Measurements from ENCODE around the gene NHLH2.

NHLH2 gene

DNA sequence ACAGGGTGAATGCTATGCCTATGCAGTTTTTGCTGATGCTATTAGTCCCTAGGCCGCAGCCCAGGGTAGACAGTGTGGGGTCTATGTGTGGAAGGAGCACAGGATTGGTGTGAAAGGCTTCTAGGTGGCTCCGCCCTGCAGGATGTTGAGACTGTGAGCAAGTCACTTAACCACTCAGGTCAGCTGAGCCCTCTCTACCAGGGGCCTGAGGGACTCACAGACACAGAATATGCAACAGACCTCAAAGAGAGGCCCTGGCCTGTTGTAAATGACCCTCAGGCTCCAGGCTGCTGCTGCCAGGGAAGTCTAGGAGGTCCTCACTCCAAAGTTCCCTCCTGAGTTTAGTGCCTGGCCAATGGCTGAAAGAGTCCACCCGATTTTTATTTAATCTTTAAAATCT, 11.0 kb downstream of the NHLH2 start:
- H3K27me3 ChIP-seq = peaks cover 0 to 13% of the 10 kb centered on the region in 2 donors
- intact Hi-C loops (cut with DNase I; ENCODE audit: low total_unique reads) = no loop called here
- TF ChIP-seq CTCF (IDR thresholded peaks at IDR 0.05) = no peak
- no peaks in the 10 kb centered on the region for H3K9me3 ChIP-seq
- H3K4me3 ChIP-seq = no peak overlapping the region
- no peaks in the 10 kb centered on the region for H3K36me3 ChIP-seq
- no peak for DNase-seq
- H3K27ac ChIP-seq = no peak overlapping the region
- peaks cover 0 to 17% (median 10%) of the 10 kb centered on the region in 4 donors for H3K4me1 ChIP-seq

GRCh38 chr1:115829023-115829674, 11.8 kb downstream of the NHLH2 start:
- no peak for DNase-seq
- intact Hi-C loops (cut with DNase I; ENCODE audit: low total_unique reads) = no loop called here
- no peak for TF ChIP-seq CTCF (IDR thresholded peaks at IDR 0.05)

DNA sequence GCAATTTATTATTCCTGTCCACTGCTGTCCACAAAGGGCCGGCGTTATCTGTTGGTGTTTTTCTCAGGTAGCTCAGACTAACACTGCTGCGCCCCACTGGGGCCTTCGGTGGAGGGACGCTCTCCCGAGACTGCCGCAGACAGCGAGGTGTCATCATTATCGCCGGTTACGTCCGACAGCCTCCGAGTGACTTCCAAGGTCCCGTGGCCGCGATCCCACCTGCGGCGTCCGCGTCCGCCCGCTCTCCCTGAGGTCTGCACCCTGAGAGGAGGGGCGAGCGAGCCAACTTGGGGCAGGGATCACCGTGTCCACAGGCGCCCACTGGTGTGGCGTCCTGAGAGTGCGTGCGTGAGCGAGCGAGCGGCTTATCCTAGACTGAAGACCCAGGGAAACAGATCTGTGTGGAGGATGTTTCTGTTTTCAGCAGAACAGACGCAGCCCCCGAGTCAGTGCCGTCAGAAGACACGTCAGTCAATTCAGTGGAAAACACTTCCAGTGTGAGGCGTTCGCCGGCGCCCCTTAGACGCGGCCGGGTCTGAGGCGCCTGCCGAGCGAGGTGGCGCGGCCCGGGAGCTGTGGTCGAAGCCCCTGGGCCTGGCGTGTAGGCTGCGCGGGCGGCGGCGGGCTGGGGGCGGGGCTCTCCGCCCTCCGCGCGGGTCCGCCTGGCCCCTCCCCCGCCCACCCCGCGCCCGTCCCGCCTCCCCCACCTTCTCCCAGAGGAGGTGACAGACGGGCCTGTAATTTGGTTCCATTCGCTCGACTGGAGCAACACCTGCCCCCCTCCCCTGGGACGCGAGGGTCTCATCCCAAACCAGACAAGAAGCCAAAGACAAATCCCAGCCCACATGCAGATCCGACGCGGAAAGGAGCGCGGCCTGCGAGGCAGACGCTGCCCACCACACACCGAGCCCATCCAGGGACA, 12.6 kb downstream of the NHLH2 start:
- no peaks in the 10 kb centered on the region for H3K9me3 ChIP-seq
- peaks cover 0 to 17% (median 10%) of the 10 kb centered on the region in 4 donors for H3K4me1 ChIP-seq
- H3K27me3 ChIP-seq = peaks cover 0 to 9% of the 10 kb centered on the region in 2 donors
- H3K4me3 ChIP-seq = peak overlapping the region; percentile 47 to 53
- no peak for DNase-seq
- H3K27ac ChIP-seq = peak overlapping the region in 1 of 2 donors; percentile 18
- TF ChIP-seq CTCF (IDR thresholded peaks at IDR 0.05) = no peak
- intact Hi-C loops (cut with DNase I; ENCODE audit: low total_unique reads) = no loop called here
- H3K36me3 ChIP-seq = no peaks in the 10 kb centered on the region

More at GRCh38 chr1:115829023-115829674, 11.8 kb downstream of the NHLH2 start:
- Histone ChIP-seq H3K27me3 (peaks cover 0 to 13% of the 10 kb centered on the region in 2 donors), H3K36me3 (no peaks in the 10 kb centered on the region), H3K9me3 (no peaks in the 10 kb centered on the region), H3K4me1 (peaks cover 0 to 17% (median 10%) of the 10 kb centered on the region in 4 donors), H3K27ac (no peak overlapping the region), H3K4me3 (peak overlapping the region; percentile 47 to 53)

DNA sequence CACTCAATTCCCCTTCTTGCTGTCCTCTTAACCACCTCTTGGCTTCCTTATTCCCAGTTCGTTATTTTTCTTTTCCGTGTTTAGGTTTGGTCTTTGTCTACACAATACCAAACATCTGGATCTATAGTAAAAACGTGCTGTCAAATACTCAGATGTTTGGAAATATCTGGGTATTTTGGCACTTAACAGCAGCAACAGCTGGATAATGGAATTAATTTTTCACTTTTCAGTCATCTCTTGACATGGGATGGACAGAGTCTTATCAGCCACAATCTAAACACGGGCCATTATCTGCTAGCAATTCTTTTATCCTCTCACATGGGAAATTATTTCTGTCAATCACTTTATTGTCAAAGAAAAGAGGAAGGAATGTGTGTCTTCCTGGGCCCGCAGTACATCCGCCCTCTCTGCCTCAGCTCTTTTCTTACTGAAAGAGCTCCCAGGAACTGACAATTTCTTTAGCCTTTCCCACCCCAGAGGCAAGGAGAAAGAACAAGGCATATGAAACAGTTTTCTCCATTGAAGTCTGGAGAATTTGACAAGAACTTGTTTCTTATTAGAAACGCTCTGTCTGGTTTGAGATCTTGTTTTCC, 13.4 kb downstream of the NHLH2 start:
- H3K4me1 ChIP-seq = peaks cover 0 to 17% (median 10%) of the 10 kb centered on the region in 4 donors
- H3K4me3 ChIP-seq = peak overlapping the region in 1 of 2 donors; percentile 53
- TF ChIP-seq CTCF (IDR thresholded peaks at IDR 0.05) = no peak
- no peak overlapping the region for H3K27ac ChIP-seq
- H3K27me3 ChIP-seq = peaks cover 0 to 3% of the 10 kb centered on the region in 2 donors
- intact Hi-C loops (cut with DNase I; ENCODE audit: low total_unique reads) = no loop called here
- DNase-seq = no peak
- H3K9me3 ChIP-seq = no peaks in the 10 kb centered on the region
- H3K36me3 ChIP-seq = no peaks in the 10 kb centered on the region

DNA sequence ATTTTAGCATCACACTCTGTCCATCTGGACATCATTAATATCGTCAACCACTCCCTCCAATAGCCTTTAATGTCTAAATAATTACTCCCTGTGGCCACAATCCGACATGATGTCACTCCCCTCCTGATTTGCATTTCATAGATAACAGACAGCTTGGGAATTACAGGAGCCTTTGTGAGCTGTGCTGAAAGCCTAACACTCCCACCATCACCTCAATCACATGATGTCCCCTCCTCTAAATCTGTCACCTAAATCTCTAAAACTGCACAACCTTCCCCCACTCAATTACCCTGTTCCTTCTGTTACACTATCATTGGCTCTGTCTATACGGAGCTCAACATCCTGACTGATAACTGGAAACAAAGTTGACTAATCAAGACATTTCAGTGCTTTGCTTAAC, 14.3 kb downstream of the NHLH2 start:
- intact Hi-C loops (cut with DNase I; ENCODE audit: low total_unique reads) = no loop called here
- H3K9me3 ChIP-seq = no peaks in the 10 kb centered on the region
- DNase-seq = no peak

More for the DNA sequence above, 14.3 kb downstream of the NHLH2 start:
- Histone ChIP-seq H3K36me3 (no peaks in the 10 kb centered on the region), H3K4me1 (peaks cover 0 to 17% (median 10%) of the 10 kb centered on the region in 4 donors), H3K27ac (no peak overlapping the region), H3K27me3 (no peaks in the 10 kb centered on the region), H3K4me3 (no peak overlapping the region)
- TF ChIP-seq CTCF (IDR thresholded peaks at IDR 0.05) = no peak

Data from tibial artery (tissue), 4 donors.